Muscle layer of duodenum (tissue), 2 donors: ENCODE results near the gene TNFSF12.

ENCODE experiments used
- H3K27ac ChIP-seq: one replicate; pipeline ENCODE4 v1.7.0; 2013; ENCODE audit warnings: mild to moderate bottlenecking, low read length
- H3K27me3 ChIP-seq: one replicate; pipeline ENCODE4 v1.7.0; 2013; ENCODE audit warnings: low read depth, mild to moderate bottlenecking, control low read depth, low read length
- H3K36me3 ChIP-seq, 2 donors: one replicate each; pipeline ENCODE4 v1.7.0; 2013; ENCODE audit warnings: low read length in 2 of 2, control low read depth in 1 of 2, mild to moderate bottlenecking in 1 of 2; ENCODE audit not compliant: insufficient read depth in 2 of 2, control insufficient read depth in 1 of 2
- H3K4me1 ChIP-seq, 2 donors: one replicate each; pipeline ENCODE4 v1.7.0; 2013; ENCODE audit warnings: low read length in 2 of 2, mild to moderate bottlenecking in 2 of 2, control low read depth in 1 of 2, moderate library complexity in 1 of 2; ENCODE audit not compliant: insufficient read depth in 2 of 2, control insufficient read depth in 1 of 2
- H3K4me3 ChIP-seq, 2 donors: one replicate each; pipeline ENCODE4 v1.7.0; 2013; ENCODE audit warnings: low read length in 2 of 2, low read depth in 1 of 2, mild to moderate bottlenecking in 1 of 2
- H3K9me3 ChIP-seq, 2 donors: one replicate each; pipeline ENCODE4 v1.7.0; 2013; ENCODE audit warnings: low read length in 2 of 2, control low read depth in 1 of 2, mild to moderate bottlenecking in 1 of 2; ENCODE audit not compliant: control insufficient read depth in 1 of 2
- donor health status: healthy.

TNFSF12 gene

DNA sequence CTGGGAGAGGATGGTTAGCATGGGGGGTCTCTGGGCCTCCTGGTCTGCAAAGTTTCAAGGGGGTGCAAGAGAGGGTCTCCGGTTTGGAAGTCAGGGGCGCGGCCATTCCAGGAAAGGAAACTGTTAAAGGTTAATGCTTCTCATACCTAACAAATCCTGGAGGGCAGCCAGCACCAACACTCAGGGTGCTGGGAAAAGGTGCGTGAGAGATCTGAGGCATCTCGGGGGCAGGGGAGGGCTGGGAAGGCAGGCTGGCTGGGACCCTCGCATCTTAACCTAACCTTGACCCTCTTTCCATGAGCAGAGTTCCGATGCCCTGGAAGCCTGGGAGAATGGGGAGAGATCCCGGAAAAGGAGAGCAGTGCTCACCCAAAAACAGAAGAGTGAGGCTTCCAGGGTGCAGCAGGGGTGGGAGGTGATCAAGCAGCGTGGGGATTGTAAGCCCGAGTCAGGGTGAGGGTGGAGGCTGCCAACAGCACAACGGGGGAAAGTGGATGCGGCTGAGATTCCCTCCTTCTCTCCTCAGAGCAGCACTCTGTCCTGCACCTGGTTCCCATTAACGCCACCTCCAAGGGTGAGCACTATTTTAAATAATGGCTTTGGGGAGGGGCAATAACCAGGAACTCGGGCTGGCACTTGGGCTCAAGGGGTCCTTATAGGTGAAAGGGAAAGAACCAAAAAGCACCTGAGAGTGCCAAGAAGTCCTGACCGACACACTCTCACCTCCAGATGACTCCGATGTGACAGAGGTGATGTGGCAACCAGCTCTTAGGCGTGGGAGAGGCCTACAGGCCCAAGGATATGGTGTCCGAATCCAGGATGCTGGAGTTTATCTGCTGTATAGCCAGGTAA, 10.7 kb downstream of the TNFSF12 start:
- Histone ChIP-seq H3K4me3 (peak overlapping the region; percentile 70 to 96), H3K27ac (peak overlapping the region; percentile 97), H3K9me3 (no peaks in the 10 kb centered on the region), H3K27me3 (no peaks in the 10 kb centered on the region), H3K36me3 (peaks cover 12 to 18% of the 10 kb centered on the region in 2 donors), H3K4me1 (peaks cover 41 to 62% of the 10 kb centered on the region in 2 donors)

DNA sequence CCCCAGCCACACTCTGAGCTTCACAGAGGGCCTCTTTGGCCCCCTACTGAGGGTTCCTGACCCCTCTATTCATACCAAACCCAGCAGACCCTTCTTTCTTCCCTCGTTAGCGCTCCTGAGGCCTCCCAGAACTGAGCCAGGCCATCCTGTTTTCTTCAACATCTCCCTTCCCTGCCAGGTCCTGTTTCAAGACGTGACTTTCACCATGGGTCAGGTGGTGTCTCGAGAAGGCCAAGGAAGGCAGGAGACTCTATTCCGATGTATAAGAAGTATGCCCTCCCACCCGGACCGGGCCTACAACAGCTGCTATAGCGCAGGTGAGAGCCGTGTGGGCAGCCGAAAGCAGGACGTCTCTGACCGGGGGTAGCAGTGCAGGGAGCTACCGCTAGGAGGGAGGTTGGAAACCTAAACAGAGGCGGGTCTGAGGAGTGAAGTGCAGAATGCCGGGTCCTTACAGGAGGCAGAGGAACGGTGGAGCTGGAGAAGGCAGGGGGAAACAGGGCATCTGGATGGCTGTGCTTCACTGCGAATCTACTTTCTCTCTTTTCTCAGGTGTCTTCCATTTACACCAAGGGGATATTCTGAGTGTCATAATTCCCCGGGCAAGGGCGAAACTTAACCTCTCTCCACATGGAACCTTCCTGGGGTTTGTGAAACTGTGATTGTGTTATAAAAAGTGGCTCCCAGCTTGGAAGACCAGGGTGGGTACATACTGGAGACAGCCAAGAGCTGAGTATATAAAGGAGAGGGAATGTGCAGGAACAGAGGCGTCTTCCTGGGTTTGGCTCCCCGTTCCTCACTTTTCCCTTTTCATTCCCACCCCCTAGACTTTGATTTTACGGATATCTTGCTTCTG, 11.5 kb downstream of the TNFSF12 start:
- Histone ChIP-seq H3K9me3 (no peaks in the 10 kb centered on the region), H3K4me3 (peak overlapping the region; percentile 70 to 96), H3K36me3 (peaks cover 19 to 27% of the 10 kb centered on the region in 2 donors), H3K4me1 (peaks cover 41 to 66% of the 10 kb centered on the region in 2 donors), H3K27ac (peak overlapping the region; percentile 97), H3K27me3 (no peaks in the 10 kb centered on the region)

DNA sequence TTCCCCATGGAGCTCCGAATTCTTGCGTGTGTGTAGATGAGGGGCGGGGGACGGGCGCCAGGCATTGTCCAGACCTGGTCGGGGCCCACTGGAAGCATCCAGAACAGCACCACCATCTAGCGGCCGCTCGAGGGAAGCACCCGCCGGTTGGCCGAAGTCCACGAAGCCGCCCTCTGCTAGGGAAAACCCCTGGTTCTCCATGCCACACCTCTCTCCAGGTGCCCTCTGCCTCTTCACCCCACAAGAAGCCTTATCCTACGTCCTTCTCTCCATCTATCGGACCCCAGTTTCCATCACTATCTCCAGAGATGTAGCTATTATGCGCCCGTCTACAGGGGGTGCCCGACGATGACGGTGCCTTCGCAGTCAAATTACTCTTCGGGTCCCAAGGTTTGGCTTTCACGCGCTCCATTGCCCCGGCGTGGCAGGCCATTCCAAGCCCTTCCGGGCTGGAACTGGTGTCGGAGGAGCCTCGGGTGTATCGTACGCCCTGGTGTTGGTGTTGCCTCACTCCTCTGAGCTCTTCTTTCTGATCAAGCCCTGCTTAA, 12.2 kb downstream of the TNFSF12 start:
- H3K36me3 ChIP-seq = peaks cover 26 to 31% of the 10 kb centered on the region in 2 donors
- H3K4me1 ChIP-seq = peaks cover 41 to 66% of the 10 kb centered on the region in 2 donors

DNA sequence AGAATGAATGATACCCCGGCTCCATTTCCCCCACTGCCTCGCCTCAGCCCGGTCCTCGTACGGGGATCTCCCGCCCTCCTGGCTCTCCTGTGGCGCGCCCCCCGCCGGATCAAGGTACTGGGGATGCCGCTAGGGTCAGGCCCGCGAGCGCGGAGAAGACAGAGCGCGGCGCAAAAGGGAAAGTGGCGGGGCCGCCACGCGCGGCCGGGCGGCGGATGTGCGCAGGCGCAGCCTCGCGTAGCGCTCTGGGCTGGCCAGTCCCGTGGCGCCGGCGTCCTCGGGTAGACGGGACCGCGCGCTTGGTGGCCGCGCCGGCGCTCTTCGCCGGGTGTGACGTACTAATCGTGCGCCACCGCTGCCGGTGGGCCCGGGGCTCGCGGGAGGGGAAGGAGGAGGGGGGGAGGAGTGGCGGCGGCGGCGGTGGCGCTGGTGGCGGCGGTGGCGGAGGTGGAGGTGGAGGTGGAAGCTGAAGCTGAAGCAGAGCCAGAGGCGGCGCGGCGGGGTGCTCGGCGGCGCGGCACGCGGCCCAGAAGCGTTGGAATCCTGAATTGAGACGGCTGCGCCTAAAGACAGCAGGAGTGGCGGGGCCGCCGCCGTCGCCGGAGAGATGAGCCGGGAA, 12.8 kb downstream of the TNFSF12 start, which contains the start of gene SENP3:
SENP3 (plus strand) TSS at position 331 of the 619 bp plus-strand sequence. CDS start 1,158 bp downstream, outside the sequence.
- Histone ChIP-seq H3K4me1 (peaks cover 41 to 66% of the 10 kb centered on the region in 2 donors), H3K36me3 (peaks cover 27 to 31% of the 10 kb centered on the region in 2 donors), H3K9me3 (no peaks in the 10 kb centered on the region)

More for the DNA sequence above, 12.2 kb downstream of the TNFSF12 start:
- peak overlapping the region; percentile 97 for H3K27ac ChIP-seq
- H3K4me3 ChIP-seq = peak overlapping the region; percentile 70 to 96
- H3K9me3 ChIP-seq = no peaks in the 10 kb centered on the region
- no peaks in the 10 kb centered on the region for H3K27me3 ChIP-seq

DNA sequence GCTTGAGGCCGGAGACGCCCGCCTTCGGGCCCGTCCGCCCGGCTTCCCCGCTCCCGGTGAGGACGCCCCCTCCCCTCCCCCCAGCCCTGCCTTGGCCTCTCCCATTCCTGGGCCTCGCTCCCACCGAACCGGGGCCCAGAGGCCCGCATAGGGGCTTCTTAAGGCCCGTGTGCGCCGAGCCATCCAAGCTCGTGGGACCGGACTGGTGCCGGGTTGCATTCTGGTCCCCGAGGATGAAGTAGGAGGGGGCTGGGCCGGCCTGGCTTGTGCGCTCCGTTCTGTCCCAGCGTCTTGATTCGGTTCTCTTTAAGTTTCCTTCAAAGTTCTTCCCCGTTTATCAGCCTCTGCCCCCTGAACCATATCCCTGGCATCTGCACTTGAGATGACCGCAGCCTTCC, 13.3 kb downstream of the TNFSF12 start:
- Histone ChIP-seq H3K27ac (peak overlapping the region; percentile 67), H3K9me3 (no peaks in the 10 kb centered on the region), H3K27me3 (no peaks in the 10 kb centered on the region), H3K4me1 (peaks cover 41 to 63% of the 10 kb centered on the region in 2 donors), H3K4me3 (peak overlapping the region; percentile 90 to 96), H3K36me3 (peaks cover 30 to 34% of the 10 kb centered on the region in 2 donors)

More for the DNA sequence above, 12.8 kb downstream of the TNFSF12 start, which contains the start of gene SENP3:
- Histone ChIP-seq H3K27ac (peak within 1 kb of the TSS; percentile 97), H3K27me3 (no peaks in the 10 kb centered on the region), H3K4me3 (peak within 1 kb of the TSS; percentile 90 to 96)

DNA sequence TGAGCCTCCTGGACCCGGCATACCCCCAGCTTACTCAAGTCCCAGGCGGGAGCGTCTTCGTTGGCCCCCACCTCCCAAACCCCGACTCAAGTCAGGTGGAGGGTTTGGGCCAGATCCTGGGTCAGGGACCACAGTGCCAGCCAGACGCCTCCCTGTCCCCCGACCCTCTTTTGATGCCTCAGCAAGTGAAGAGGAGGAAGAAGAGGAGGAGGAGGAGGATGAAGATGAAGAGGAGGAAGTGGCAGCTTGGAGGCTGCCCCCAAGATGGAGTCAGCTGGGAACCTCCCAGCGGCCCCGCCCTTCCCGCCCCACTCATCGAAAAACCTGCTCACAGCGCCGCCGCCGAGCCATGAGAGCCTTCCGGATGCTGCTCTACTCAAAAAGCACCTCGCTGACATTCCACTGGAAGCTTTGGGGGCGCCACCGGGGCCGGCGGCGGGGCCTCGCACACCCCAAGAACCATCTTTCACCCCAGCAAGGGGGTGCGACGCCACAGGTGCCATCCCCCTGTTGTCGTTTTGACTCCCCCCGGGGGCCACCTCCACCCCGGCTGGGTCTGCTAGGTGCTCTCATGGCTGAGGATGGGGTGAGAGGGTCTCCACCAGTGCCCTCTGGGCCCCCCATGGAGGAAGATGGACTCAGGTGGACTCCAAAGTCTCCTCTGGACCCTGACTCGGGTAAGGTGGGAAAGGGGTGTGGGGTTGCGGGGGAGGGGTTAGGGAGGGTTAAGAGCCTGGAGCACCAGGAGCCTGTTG, 14.4 kb downstream of the TNFSF12 start:
- no peak overlapping the region for H3K27ac ChIP-seq
- H3K27me3 ChIP-seq = no peaks in the 10 kb centered on the region
- H3K4me1 ChIP-seq = peaks cover 36 to 53% of the 10 kb centered on the region in 2 donors
- H3K9me3 ChIP-seq = no peaks in the 10 kb centered on the region
- H3K36me3 ChIP-seq = peaks cover 30 to 40% of the 10 kb centered on the region in 2 donors
- H3K4me3 ChIP-seq = peak overlapping the region in 1 of 2 donors; percentile 96

DNA sequence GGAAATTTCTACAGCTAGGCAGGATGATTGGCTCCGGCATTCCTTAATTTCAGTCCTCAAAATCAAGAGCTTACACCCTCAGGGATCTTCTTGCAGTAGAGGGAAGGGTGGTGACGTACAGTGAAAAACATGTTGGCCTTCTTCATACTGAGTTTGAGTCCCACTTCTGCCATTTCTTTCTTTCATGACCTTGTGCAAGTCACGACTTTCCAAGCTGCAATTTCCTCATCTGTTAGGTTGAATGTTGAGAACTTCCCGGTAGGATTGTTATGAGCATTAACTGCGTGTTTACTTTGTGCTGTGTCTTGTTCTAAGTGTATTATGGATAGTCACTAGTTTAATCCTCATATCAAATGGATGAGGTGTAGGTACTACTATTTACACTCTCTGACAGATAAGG, 20.7 kb downstream of the TNFSF12 start:
- Histone ChIP-seq H3K4me1 (peaks cover 5 to 15% of the 10 kb centered on the region in 2 donors), H3K27ac (no peak overlapping the region), H3K9me3 (no peaks in the 10 kb centered on the region), H3K36me3 (peaks cover 44 to 56% of the 10 kb centered on the region in 2 donors), H3K4me3 (no peak overlapping the region), H3K27me3 (no peaks in the 10 kb centered on the region)

DNA sequence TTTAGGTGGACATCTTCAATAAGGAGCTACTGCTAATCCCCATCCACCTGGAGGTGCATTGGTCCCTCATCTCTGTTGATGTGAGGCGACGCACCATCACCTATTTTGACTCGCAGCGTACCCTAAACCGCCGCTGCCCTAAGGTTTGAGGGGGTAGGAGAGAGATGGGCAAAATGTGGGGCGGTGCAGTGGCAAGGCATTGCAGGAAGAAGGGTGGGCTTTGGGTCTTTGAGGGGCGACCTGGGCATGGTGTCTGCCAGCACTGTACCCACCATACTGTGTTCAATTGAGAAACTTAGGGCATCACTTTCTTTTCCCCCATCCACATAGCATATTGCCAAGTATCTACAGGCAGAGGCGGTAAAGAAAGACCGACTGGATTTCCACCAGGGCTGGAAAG, 21.5 kb downstream of the TNFSF12 start:
- H3K4me1 ChIP-seq = peaks cover 10 to 20% of the 10 kb centered on the region in 2 donors
- no peak overlapping the region for H3K27ac ChIP-seq
- H3K4me3 ChIP-seq = no peak overlapping the region
- no peaks in the 10 kb centered on the region for H3K9me3 ChIP-seq
- peaks cover 45 to 56% of the 10 kb centered on the region in 2 donors for H3K36me3 ChIP-seq
- no peaks in the 10 kb centered on the region for H3K27me3 ChIP-seq

DNA sequence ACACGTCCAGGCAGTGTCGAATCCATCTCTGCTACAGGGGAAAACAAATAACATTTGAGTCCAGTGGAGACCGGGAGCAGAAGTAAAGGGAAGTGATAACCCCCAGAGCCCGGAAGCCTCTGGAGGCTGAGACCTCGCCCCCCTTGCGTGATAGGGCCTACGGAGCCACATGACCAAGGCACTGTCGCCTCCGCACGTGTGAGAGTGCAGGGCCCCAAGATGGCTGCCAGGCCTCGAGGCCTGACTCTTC, 23.4 kb downstream of the TNFSF12 start:
- H3K27ac ChIP-seq = peak overlapping the region; percentile 98
- peaks cover 50 to 66% of the 10 kb centered on the region in 2 donors for H3K36me3 ChIP-seq
- no peaks in the 10 kb centered on the region for H3K9me3 ChIP-seq
- peaks cover 10 to 37% of the 10 kb centered on the region in 2 donors for H3K4me1 ChIP-seq
- peak overlapping the region; percentile 53 to 83 for H3K4me3 ChIP-seq
- H3K27me3 ChIP-seq = no peaks in the 10 kb centered on the region

DNA sequence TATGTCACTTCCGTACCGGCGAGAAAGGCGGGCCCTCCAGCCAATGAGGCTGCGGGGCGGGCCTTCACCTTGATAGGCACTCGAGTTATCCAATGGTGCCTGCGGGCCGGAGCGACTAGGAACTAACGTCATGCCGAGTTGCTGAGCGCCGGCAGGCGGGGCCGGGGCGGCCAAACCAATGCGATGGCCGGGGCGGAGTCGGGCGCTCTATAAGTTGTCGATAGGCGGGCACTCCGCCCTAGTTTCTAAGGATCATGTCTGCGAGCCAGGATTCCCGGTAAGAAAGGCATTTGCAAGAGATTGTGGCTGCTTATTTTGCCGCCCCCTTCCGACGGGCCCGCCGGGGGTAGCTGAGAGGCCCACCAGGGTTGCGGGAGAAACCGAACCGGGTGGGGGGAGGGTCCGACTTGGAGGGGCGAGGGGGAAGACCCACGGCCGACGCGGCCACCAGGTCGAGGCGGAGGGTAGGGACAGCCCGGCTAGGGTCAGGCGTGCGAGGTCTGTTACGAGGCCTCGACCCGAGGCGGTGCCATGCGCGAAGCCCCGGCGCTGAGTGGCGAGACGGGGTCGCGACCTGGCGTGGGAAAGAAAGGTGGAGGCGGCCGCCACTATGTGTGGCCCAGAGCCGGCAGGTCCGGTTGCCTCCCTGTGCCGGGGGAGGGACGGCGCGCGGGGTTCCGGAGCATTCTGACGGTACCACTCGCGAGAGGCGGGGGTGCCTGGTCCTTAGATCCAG, 23.9 kb downstream of the TNFSF12 start:
- no peaks in the 10 kb centered on the region for H3K9me3 ChIP-seq
- H3K36me3 ChIP-seq = peaks cover 55 to 67% of the 10 kb centered on the region in 2 donors
- H3K4me1 ChIP-seq = peaks cover 10 to 37% of the 10 kb centered on the region in 2 donors
- peak overlapping the region; percentile 98 for H3K27ac ChIP-seq
- H3K27me3 ChIP-seq = no peaks in the 10 kb centered on the region
- H3K4me3 ChIP-seq = peak overlapping the region; percentile 74 to 86
